Transverse colon (tissue), 4 donors: ENCODE measurements around the gene CNPY2. TPM values are rescaled to one million over a fixed set of nuclear protein-coding genes. Genes with fewer than 3 reads are reported as not detected.
A peak's percentile ranks its signal among the peaks of the same experiment; 100 is the strongest.
"Not testable (repeated sequence)": the region's sequence is repeated elsewhere in the genome, so short reads cannot be mapped to it uniquely, and the experiment has no call there.

ENCODE experiments used
- DNase-seq: peaks from one replicate; pipeline ENCODE4 v3.0.0-alpha.2; 2019
- H3K27ac ChIP-seq, 4 donors: fragments of 200-600 bp; sonication (generic); 2 replicates each; pipeline ENCODE4 v1.5.1; 2016 to 2018; ENCODE audit warnings: inconsistent platforms in 4 of 4
- H3K27me3 ChIP-seq: fragments of 200-600 bp; sonication (generic); 2 replicates; pipeline ENCODE4 v1.5.1; 2017; ENCODE audit warnings: inconsistent platforms
- H3K36me3 ChIP-seq, 4 donors: fragments of 200-600 bp; sonication (generic); 2 replicates each; pipeline ENCODE4 v1.5.1; 2017 to 2019; ENCODE audit warnings: inconsistent platforms in 4 of 4
- H3K4me1 ChIP-seq, 4 donors: fragments of 200-600 bp; sonication (generic); 2 replicates each; pipeline ENCODE4 v1.5.1; 2017 to 2020; ENCODE audit warnings: inconsistent platforms in 4 of 4
- H3K4me3 ChIP-seq, 4 donors: fragments of 200-600 bp; sonication (generic); 1 replicate in 1 of 4; 2 replicates in 3 of 4; pipeline versions ENCODE4 v1.5.1 to v1.6.1; 2017 to 2019; ENCODE audit warnings: inconsistent platforms in 4 of 4
- H3K9me3 ChIP-seq, 2 donors: fragments of 200-600 bp; sonication (generic); 2 replicates each; pipeline ENCODE4 v1.5.1; 2017 to 2019; ENCODE audit warnings: inconsistent platforms in 2 of 2
- CTCF ChIP-seq, 5 experiments: fragments of 200-600 bp in 3 of 5; fragments of 450-650 bp in 2 of 5; sonication (generic) in 3 of 5; IDR thresholded peaks; 1 replicate in 2 of 5; 2 replicates in 3 of 5; pipeline ENCODE4 v1.5.1; 2016 to 2017; ENCODE audit warnings: antibody characterized with exemption in 5 of 5, inconsistent platforms in 3 of 5, mild to moderate bottlenecking in 2 of 5, moderate library complexity in 1 of 5
- EP300 ChIP-seq: sonication (generic); formaldehyde crosslinking; IDR thresholded peaks from one replicate; pipeline ENCODE4 v1.6.1; 2017; ENCODE audit warnings: antibody characterized with exemption, low read depth
- POLR2A ChIP-seq: fragments of 450-650 bp; IDR thresholded peaks from one replicate; pipeline ENCODE4 v1.6.1; 2016; ENCODE audit warnings: antibody characterized with exemption, mild to moderate bottlenecking, moderate library complexity
- POLR2AphosphoS5 ChIP-seq, 3 donors: sonication (generic); formaldehyde crosslinking; IDR thresholded peaks; one replicate each; pipeline ENCODE4 v1.6.1; 2016; ENCODE audit warnings: antibody characterized with exemption in 3 of 3
- WGBS, 2 donors: methylation state at CpG; one replicate each; pipeline ENCODE4 v1.1.5; 2018; ENCODE audit warnings: low coverage in 1 of 2; 5-methylcytosine and 5-hydroxymethylcytosine counted together
- in situ Hi-C, 4 donors: fragments of 200-750 bp; cut with MboI; loops; one replicate each; pipeline versions ENCODE4 v1.15.0 to v1.15.1; 2017; ENCODE audit warnings: low sequenced_read_pairs in 3 of 4, low pct_ligation_motif_present in 1 of 4, low pct_unique_long_range_greater_than_20kb in 1 of 4
- intact Hi-C: fragments of 100-400 bp; cut with DNase I; formaldehyde crosslinking; loops from one replicate; pipeline ENCODE4 v1.15.1; 2023; ENCODE audit warnings: low total_unique reads
- total RNA-seq, 4 donors: library from RNA; depleted of rRNA; stranded (reverse); fragments of >200 nt; gene quantifications; one replicate each; pipeline ENCODE4 v1.1.0, GENCODE V29; 2016

CNPY2 gene
- total RNA-seq, 4 donors from 2014 or later, result 34.0 to 87.2 (median 51.8) TPM

GRCh38 chr12:56324206-56324605 is 8.4 kb upstream of the CNPY2 start:
- no peaks in the 10 kb centered on the region for H3K4me1 ChIP-seq
- in situ Hi-C loops, result no loop called here
- no peaks in the 10 kb centered on the region for H3K9me3 ChIP-seq
- no peaks in the 10 kb centered on the region for H3K27me3 ChIP-seq
- intact Hi-C loops, result no loop called here
- no peak overlapping the region for H3K27ac ChIP-seq
- DNase-seq, result no peak
- 95 to 100% methylated on average over 5 to 6 of the region's 6 CpGs for WGBS, 2 donors
- H3K36me3 ChIP-seq, result peaks cover 0 to 51% (median 24%) of the 10 kb centered on the region in 4 donors
- TF ChIP-seq POLR2AphosphoS5 (IDR thresholded peaks at IDR 0.05) (no peak), POLR2A (no peak), EP300 (no peak), CTCF (IDR thresholded peaks at IDR 0.05) (no peak)
- no peak overlapping the region for H3K4me3 ChIP-seq

- H3K36me3 ChIP-seq, result peaks cover 0 to 52% (median 21%) of the 10 kb centered on the region in 4 donors
- in situ Hi-C loops, result not testable (repeated sequence)
Observed at GRCh38 chr12:56321610-56322009, 5.8 kb upstream of the CNPY2 start.

GRCh38 chr12:56321027-56321426 is 5.2 kb upstream of the CNPY2 start:
- H3K4me1 ChIP-seq, result peaks cover 5 to 6% (median 5%) of the 10 kb centered on the region in 4 donors
- DNase-seq, result no peak
- in situ Hi-C loops (no loop called here), intact Hi-C loops (no loop called here)
- no peak overlapping the region for H3K4me3 ChIP-seq
- H3K27me3 ChIP-seq, result no peaks in the 10 kb centered on the region
- TF ChIP-seq POLR2AphosphoS5 (IDR thresholded peaks at IDR 0.05) (no peak), CTCF (IDR thresholded peaks at IDR 0.05) (no peak), POLR2A (no peak), EP300 (no peak)
- no peak overlapping the region for H3K27ac ChIP-seq
- no peaks in the 10 kb centered on the region for H3K9me3 ChIP-seq
- WGBS, 2 donors, result 82% methylated on average over 2 of the region's 2 CpGs; no CpG with 5 or more reads in 1 of the 2 donors
- peaks cover 0 to 52% (median 18%) of the 10 kb centered on the region in 4 donors for H3K36me3 ChIP-seq

More at GRCh38 chr12:56321610-56322009, 5.8 kb upstream of the CNPY2 start:
- H3K9me3 ChIP-seq, H3K27ac ChIP-seq, H3K4me3 ChIP-seq, H3K4me1 ChIP-seq, H3K27me3 ChIP-seq, intact Hi-C loops, DNase-seq: not testable (repeated sequence)
- 93% methylated on average over 8 of the region's 8 CpGs; no CpG with 5 or more reads in 1 of the 2 donors for WGBS, 2 donors

- Histone ChIP-seq H3K4me1 (peaks cover 13 to 17% (median 16%) of the 10 kb centered on the region in 4 donors), H3K9me3 (no peaks in the 10 kb centered on the region), H3K4me3 (no peak overlapping the region), H3K36me3 (peaks cover 0 to 30% (median 3%) of the 10 kb centered on the region in 4 donors), H3K27me3 (no peaks in the 10 kb centered on the region), H3K27ac (no peak overlapping the region)
- TF ChIP-seq POLR2A, result no peak
- no peak for TF ChIP-seq EP300
- no peak for TF ChIP-seq CTCF (IDR thresholded peaks at IDR 0.05)
- TF ChIP-seq POLR2AphosphoS5 (IDR thresholded peaks at IDR 0.05), result no peak
- in situ Hi-C loops (loop anchor here in 1 of 4 donors (10.0 kb wide), 1 partner anchor 147 kb away; the partner anchor contains the start of gene SPRYD4), intact Hi-C loops (no loop called here)
- no peak for DNase-seq
- WGBS, 2 donors, result 85% methylated on average over 3 of the region's 3 CpGs; no CpG with 5 or more reads in 1 of the 2 donors
Observed at GRCh38 chr12:56317675-56318074, 1.9 kb upstream of the CNPY2 start.

- in situ Hi-C loops, result loop anchor here in 1 of 4 donors (10.0 kb wide), 1 partner anchor 150 kb away; the partner anchor contains the start of gene SPRYD4
- Histone ChIP-seq H3K4me3 (peak overlapping the region; percentile 76 to 92 (median 79)), H3K9me3 (no peaks in the 10 kb centered on the region), H3K36me3 (peaks cover 0 to 26% (median 0%) of the 10 kb centered on the region in 4 donors), H3K27ac (peak overlapping the region; percentile 91 to 97 (median 92)), H3K27me3 (no peaks in the 10 kb centered on the region), H3K4me1 (peaks cover 13 to 17% (median 16%) of the 10 kb centered on the region in 4 donors)
- TF ChIP-seq POLR2A (no peak), POLR2AphosphoS5 (IDR thresholded peaks at IDR 0.05) (no peak), EP300 (no peak), CTCF (IDR thresholded peaks at IDR 0.05) (no peak)
- WGBS, 2 donors, result 0% methylated on average over 11 of the region's 11 CpGs; no CpG with 5 or more reads in 1 of the 2 donors
- intact Hi-C loops, result no loop called here
- DNase-seq, result peak; percentile 24
Observed at GRCh38 chr12:56315249-56315621, 553 bp downstream of the CNPY2 start.
